SU-DHL-6 (cell line): Measurements from ENCODE around the gene SLC12A7.

Experiments used
- H2AFZ ChIP-seq: fragments of 200-600 bp; sonication (generic); 2 replicates; pipeline ENCODE4 v1.6.1; 2014; ENCODE audit warnings: low read depth, mild to moderate bottlenecking, moderate library complexity, mixed read lengths, antibody characterized with exemption, low read length; ENCODE audit not compliant: severe bottlenecking
- H3F3A ChIP-seq: fragments of 200-600 bp; shearing (Covaris generic); 2 replicates; pipeline ENCODE4 v1.6.0; 2016; ENCODE audit warnings: antibody characterized with exemption, mild to moderate bottlenecking; ENCODE audit not compliant: insufficient read depth
- H3K27ac ChIP-seq: fragments of 200-600 bp; sonication (generic); 2 replicates; pipeline ENCODE4 v1.5.1; 2016; ENCODE audit warnings: low read depth, mild to moderate bottlenecking, low read length, moderate library complexity, mixed read lengths
- H3K27me3 ChIP-seq: fragments of 200-600 bp; sonication (generic), shearing (Covaris generic); 2 replicates; pipeline ENCODE4 v1.6.0; 2014; ENCODE audit warnings: mild to moderate bottlenecking, low read length
- H3K36me3 ChIP-seq: fragments of 200-600 bp; sonication (generic); 2 replicates; pipeline ENCODE4 v1.6.1; 2014; ENCODE audit warnings: mild to moderate bottlenecking, low read length, mixed read lengths
- H3K4me2 ChIP-seq: fragments of 300-600, 200-600 bp; shearing (Covaris generic), sonication (generic); 2 replicates; pipeline ENCODE4 v1.6.0; 2014; ENCODE audit warnings: low read length, low read depth, mild to moderate bottlenecking; ENCODE audit not compliant: poor library complexity, severe bottlenecking
- H3K4me3 ChIP-seq: fragments of 200-600 bp; sonication (generic); 2 replicates; pipeline ENCODE4 v1.5.1; 2014; ENCODE audit warnings: antibody characterized with exemption, low read length, mild to moderate bottlenecking, mixed read lengths; ENCODE audit not compliant: insufficient read depth, poor library complexity, severe bottlenecking
- H3K79me2 ChIP-seq: fragments of 200-600 bp; sonication (generic); 2 replicates; pipeline ENCODE4 v1.6.1; 2014; ENCODE audit warnings: mild to moderate bottlenecking, low read length, moderate library complexity; ENCODE audit not compliant: insufficient read depth
- H3K9ac ChIP-seq: fragments of 200-600 bp; sonication (generic); 2 replicates; pipeline ENCODE4 v1.7.0; 2014; ENCODE audit warnings: mild to moderate bottlenecking, low read length
- H3K9me2 ChIP-seq: fragments of 200-600 bp; sonication (generic); replicated peaks from 2 replicates; pipeline ENCODE4 v1.6.1; 2014; ENCODE audit warnings: low read length; ENCODE audit not compliant: insufficient read depth
- H3K9me3 ChIP-seq: fragments of 200-600 bp; sonication (generic); 2 replicates; pipeline ENCODE4 v1.6.1; 2014; ENCODE audit warnings: low read length, mixed read lengths; ENCODE audit not compliant: insufficient read depth
- H4K20me1 ChIP-seq: fragments of 200-600 bp; sonication (generic); 2 replicates; pipeline ENCODE4 v1.6.1; 2014; ENCODE audit warnings: low read depth, mild to moderate bottlenecking, antibody characterized with exemption, low read length, moderate library complexity, mixed read lengths
- CTCF ChIP-seq: fragments of 200-600 bp; sonication (generic); IDR thresholded peaks from one replicate; pipeline ENCODE4 v1.5.1; 2017; ENCODE audit warnings: antibody characterized with exemption, mild to moderate bottlenecking, low read length, moderate library complexity; ENCODE audit not compliant: insufficient read depth, poor library complexity, severe bottlenecking
- EZH2phosphoT487 ChIP-seq: fragments of 200-600 bp; sonication (generic), shearing (Covaris generic); conservative IDR thresholded peaks from 2 replicates; pipeline ENCODE4 v1.6.1; 2018; ENCODE audit warnings: mild to moderate bottlenecking, antibody characterized with exemption, low read length, moderate library complexity, mixed read lengths

Gene SLC12A7

GRCh38 chr5:1152771-1153282 lies 41.0 kb upstream of the SLC12A7 start:
- Histone ChIP-seq H3K27ac (no peak overlapping the region), H3K27me3 (no peaks in the 10 kb centered on the region), H3K4me3 (no peak overlapping the region)

GRCh38 chr5:1152156-1152555 lies 40.3 kb upstream of the SLC12A7 start:
- no peak overlapping the region for H3K27ac ChIP-seq
- H3F3A ChIP-seq = no peaks in the 10 kb centered on the region
- no peaks in the 10 kb centered on the region for H3K36me3 ChIP-seq
- H4K20me1 ChIP-seq = no peaks in the 10 kb centered on the region
- H3K9me3 ChIP-seq = no peaks in the 10 kb centered on the region
- no peaks in the 10 kb centered on the region for H3K27me3 ChIP-seq
- TF ChIP-seq CTCF (no peak), EZH2phosphoT487 (no peak)
- no peak overlapping the region for H2AFZ ChIP-seq
- H3K4me2 ChIP-seq = no peak overlapping the region
- H3K79me2 ChIP-seq = no peaks in the 10 kb centered on the region
- H3K9me2 ChIP-seq = no peaks in the 10 kb centered on the region
- no peak overlapping the region for H3K9ac ChIP-seq
- no peak overlapping the region for H3K4me3 ChIP-seq

More at GRCh38 chr5:1152771-1153282, 41.0 kb upstream of the SLC12A7 start:
- Histone ChIP-seq H3F3A (no peaks in the 10 kb centered on the region), H3K9ac (no peak overlapping the region), H3K9me3 (no peaks in the 10 kb centered on the region), H3K36me3 (no peaks in the 10 kb centered on the region), H3K4me2 (no peak overlapping the region), H4K20me1 (no peaks in the 10 kb centered on the region), H3K9me2 (no peaks in the 10 kb centered on the region), H2AFZ (no peak overlapping the region), H3K79me2 (no peaks in the 10 kb centered on the region)
- no peak for TF ChIP-seq CTCF
- TF ChIP-seq EZH2phosphoT487 = no peak

GRCh38 chr5:1151316-1151715 lies 39.5 kb upstream of the SLC12A7 start:
- no peaks in the 10 kb centered on the region for H3F3A ChIP-seq
- no peaks in the 10 kb centered on the region for H3K27me3 ChIP-seq
- TF ChIP-seq EZH2phosphoT487 (no peak), CTCF (no peak)
- no peak overlapping the region for H3K4me3 ChIP-seq
- no peak overlapping the region for H3K27ac ChIP-seq
- H2AFZ ChIP-seq = no peak overlapping the region
- no peaks in the 10 kb centered on the region for H3K9me3 ChIP-seq
- H3K9me2 ChIP-seq = no peaks in the 10 kb centered on the region
- no peak overlapping the region for H3K4me2 ChIP-seq
- no peaks in the 10 kb centered on the region for H3K36me3 ChIP-seq
- no peaks in the 10 kb centered on the region for H3K79me2 ChIP-seq
- no peaks in the 10 kb centered on the region for H4K20me1 ChIP-seq
- H3K9ac ChIP-seq = no peak overlapping the region
